Choroid plexus epithelial cell (primary cell): ENCODE data around the gene MYO9B.

Experiments
- DNase-seq: peaks from one replicate; pipeline ENCODE4 v3.0.0-alpha.2; 2010; ENCODE audit warnings: low read depth
- H3K4me3 ChIP-seq: 2 replicates; pipeline ENCODE4 v1.5.1; 2011; ENCODE audit warnings: low read depth, mild to moderate bottlenecking, control low read depth, low read length, moderate library complexity
- CTCF ChIP-seq: conservative IDR thresholded peaks from 2 replicates; pipeline ENCODE4 v1.5.1; 2011; ENCODE audit warnings: low read depth, mild to moderate bottlenecking, control low read depth, inconsistent platforms, low read length, moderate library complexity

Gene MYO9B

GRCh38 chr19:17213334-17213733 is 137.8 kb downstream of the MYO9B start:
- H3K4me3 ChIP-seq, result no peak overlapping the region
- TF ChIP-seq CTCF, result no peak
- DNase-seq, result no peak

GRCh38 chr19:17214508-17215126 is 139.0 kb downstream of the MYO9B start:
- no peak for TF ChIP-seq CTCF
- no peak for DNase-seq
- peak overlapping the region; percentile 85 for H3K4me3 ChIP-seq

GRCh38 chr19:17215127-17215971 is 139.8 kb downstream of the MYO9B start, which contains the start of gene USE1:
TSS of gene USE1 (plus strand) at chr19:17215357. CDS start at chr19:17215406, 49 bp downstream.
- DNase-seq, result peak; percentile 94
- no peak for TF ChIP-seq CTCF
- H3K4me3 ChIP-seq, result peak within 1 kb of the TSS; percentile 85

- DNase-seq, result no peak
- no peak for TF ChIP-seq CTCF
- peak overlapping the region; percentile 85 for H3K4me3 ChIP-seq
Measured at GRCh38 chr19:17216058-17216670, 140.6 kb downstream of the MYO9B start.

- no peak overlapping the region for H3K4me3 ChIP-seq
- no peak for TF ChIP-seq CTCF
- no peak for DNase-seq
Measured at GRCh38 chr19:17219286-17219685, 143.7 kb downstream of the MYO9B start.

- no peak overlapping the region for H3K4me3 ChIP-seq
- peak; percentile 87 for DNase-seq
- no peak for TF ChIP-seq CTCF
Measured at GRCh38 chr19:17220207-17220758, 144.7 kb downstream of the MYO9B start.
